Measurements from ENCODE around the gene ZMAT2. TPM values are rescaled to one million over a fixed set of nuclear protein-coding genes. Genes with fewer than 3 reads are reported as not detected.

The ZMAT2 gene
- total RNA-seq, 4 donors from 2014 or later = 44.2 to 56.5 (median 51.9) TPM

DNA sequence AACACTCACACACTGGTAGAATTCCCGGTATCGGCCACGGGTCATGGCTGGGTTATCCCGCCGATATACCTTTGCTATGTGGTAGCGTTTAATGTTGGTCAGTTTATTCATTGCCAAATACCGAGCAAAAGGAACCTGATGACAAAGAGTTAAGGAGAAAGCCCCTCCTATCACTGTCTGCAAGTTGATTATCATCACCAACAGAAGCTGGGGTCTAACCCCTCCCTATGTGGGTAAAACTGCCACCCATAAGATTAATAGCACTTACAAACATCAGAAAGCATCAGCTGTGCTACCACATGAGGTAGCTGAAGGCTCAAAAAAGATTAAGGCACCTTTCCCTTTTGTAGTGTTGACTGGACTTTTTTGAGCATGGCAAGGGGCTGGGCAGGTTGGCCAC lies 21.3 kb upstream of the ZMAT2 start:
- in situ Hi-C loops (cut with MboI; ENCODE audit: low sequenced_read_pairs in 4 of 4) = no loop called here
- TF ChIP-seq, protein P1, sequence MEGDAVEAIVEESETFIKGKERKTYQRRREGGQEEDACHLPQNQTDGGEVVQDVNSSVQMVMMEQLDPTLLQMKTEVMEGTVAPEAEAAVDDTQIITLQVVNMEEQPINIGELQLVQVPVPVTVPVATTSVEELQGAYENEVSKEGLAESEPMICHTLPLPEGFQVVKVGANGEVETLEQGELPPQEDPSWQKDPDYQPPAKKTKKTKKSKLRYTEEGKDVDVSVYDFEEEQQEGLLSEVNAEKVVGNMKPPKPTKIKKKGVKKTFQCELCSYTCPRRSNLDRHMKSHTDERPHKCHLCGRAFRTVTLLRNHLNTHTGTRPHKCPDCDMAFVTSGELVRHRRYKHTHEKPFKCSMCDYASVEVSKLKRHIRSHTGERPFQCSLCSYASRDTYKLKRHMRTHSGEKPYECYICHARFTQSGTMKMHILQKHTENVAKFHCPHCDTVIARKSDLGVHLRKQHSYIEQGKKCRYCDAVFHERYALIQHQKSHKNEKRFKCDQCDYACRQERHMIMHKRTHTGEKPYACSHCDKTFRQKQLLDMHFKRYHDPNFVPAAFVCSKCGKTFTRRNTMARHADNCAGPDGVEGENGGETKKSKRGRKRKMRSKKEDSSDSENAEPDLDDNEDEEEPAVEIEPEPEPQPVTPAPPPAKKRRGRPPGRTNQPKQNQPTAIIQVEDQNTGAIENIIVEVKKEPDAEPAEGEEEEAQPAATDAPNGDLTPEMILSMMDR (IDR thresholded peaks at IDR 0.05 in 4 of 5, conservative IDR thresholded peaks at IDR 0.05 in 1 of 5) = no peak
- no peak for TF ChIP-seq POLR2A (IDR thresholded peaks at IDR 0.05)
- no peaks in the 10 kb centered on the region for H3K27me3 ChIP-seq
- no peaks in the 10 kb centered on the region for H3K9me3 ChIP-seq
- DNase-seq (no peak), ATAC-seq (no peak)
- no peak overlapping the region for H3K4me3 ChIP-seq
- intact Hi-C loops (cut with DNase I; ENCODE audit: low total_unique reads) = no loop called here
- no peak overlapping the region for H3K27ac ChIP-seq
- H3K36me3 ChIP-seq = peaks cover 2 to 78% of the 10 kb centered on the region in 2 donors
- no peaks in the 10 kb centered on the region for H3K4me1 ChIP-seq

DNA sequence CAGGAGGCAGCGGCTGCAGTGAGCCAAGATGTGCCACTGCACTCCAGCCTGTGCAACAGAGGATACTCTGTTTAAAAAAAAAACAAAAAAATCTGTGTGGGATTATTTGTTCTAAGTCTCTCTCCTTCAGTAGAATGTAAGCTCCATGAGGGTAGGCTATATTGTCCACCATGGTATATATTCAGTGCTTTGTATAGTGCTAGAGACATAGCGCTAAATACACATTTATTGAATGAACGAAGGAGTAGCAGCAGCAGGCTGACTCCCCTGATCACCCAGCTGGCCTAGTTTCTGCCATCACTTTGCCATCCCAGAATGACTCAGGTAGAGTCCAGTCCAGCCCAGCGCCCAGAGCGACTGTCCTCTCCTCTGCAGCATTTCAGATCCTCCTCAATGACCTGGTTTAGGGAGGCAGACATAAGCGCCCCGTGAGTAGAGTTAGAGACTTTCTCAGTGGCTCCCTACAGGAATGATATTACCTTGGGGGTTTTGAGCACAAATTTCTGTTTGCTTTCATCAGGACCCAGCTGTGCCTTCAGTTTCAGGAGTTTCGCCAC lies 9.8 kb upstream of the ZMAT2 start:
- peak overlapping the region; percentile 88 to 96 (median 90) for H3K4me3 ChIP-seq
- peaks cover 0 to 47% of the 10 kb centered on the region in 2 donors for H3K36me3 ChIP-seq
- peaks cover 18 to 40% of the 10 kb centered on the region in 2 donors for H3K4me1 ChIP-seq

DNA sequence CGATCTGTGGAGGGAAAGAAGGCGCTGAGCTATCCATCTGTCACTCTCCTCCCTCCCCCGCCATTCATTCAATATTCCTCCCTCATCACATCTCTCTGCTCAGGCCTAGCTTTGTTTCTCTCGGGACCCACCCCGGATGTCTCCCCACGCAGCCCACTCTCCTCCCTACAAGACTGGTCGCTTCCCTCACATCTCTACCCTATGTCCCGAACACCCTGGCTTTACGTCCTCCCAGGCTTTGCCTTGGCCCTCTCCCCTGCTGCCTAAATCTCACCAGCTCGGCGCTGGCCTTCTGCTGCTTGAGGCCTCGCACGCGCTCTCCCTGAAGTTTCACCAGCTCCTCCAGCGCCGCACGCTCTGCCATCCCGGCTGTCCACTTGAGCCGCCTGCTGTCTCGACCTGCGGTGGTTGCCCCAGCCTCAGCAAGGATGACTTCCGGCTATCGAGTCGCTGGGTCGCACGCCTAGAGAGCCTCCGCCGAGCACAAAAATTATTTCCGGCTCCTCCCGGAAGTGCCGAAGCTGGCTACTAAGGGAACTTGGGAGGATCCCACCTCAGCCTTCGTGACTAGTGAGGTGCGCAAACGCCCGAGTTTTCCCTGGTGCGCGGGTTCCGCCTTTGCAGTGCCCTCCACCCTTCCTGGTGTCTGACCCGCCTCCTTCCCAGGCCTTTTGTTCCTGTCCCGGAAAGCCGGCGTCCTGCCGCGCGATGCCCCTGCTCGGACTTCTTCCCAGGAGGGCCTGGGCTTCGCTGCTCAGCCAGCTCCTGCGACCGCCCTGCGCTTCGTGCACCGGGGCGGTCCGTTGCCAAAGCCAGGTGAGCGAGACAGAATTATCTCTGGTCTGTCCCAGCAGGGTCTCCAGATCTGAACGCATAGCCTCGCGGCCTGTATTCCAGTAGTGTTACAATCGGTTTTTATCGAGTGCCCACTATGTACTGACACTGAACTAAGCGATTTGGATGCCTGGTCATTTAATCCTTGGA lies 9.0 kb upstream of the ZMAT2 start, which contains the start of the genes HARS1 and HARS2:
Gene HARS1 (minus strand): TSS at position 430 of the 984 bp plus-strand sequence. CDS start 66 bp downstream, at position 364.
Gene HARS2 (plus strand): TSS at position 515 of the 984 bp plus-strand sequence. CDS start 194 bp downstream, at position 709.
- H3K36me3 ChIP-seq = peaks cover 3 to 52% of the 10 kb centered on the region in 2 donors
- TF ChIP-seq, protein P1 (IDR thresholded peaks at IDR 0.05 in 4 of 5, conservative IDR thresholded peaks at IDR 0.05 in 1 of 5) = no peak
- TF ChIP-seq POLR2A (IDR thresholded peaks at IDR 0.05) = peak; percentile 38 to 78
- H3K27ac ChIP-seq = peak within 1 kb of the TSS; percentile 85 to 93 (median 90)
- intact Hi-C loops (cut with DNase I; ENCODE audit: low total_unique reads) (loop anchor here (1.0 to 5.0 kb wide), 4 partner anchors 27 to 290 kb away; partner anchors contain the start of genes ANKHD1, IK, NDUFA2 and WDR55), in situ Hi-C loops (cut with MboI; ENCODE audit: low sequenced_read_pairs in 4 of 4) (no loop called here)
- peak; percentile 87 to 90 for DNase-seq
- no peaks in the 10 kb centered on the region for H3K9me3 ChIP-seq
- H3K27me3 ChIP-seq = no peaks in the 10 kb centered on the region
- ATAC-seq = peak; percentile 97 to 98
- H3K4me1 ChIP-seq = peaks cover 18 to 40% of the 10 kb centered on the region in 2 donors
- H3K4me3 ChIP-seq = peak within 1 kb of the TSS; percentile 88 to 96 (median 90)

More for the DNA sequence above, 9.8 kb upstream of the ZMAT2 start:
- in situ Hi-C loops (cut with MboI; ENCODE audit: low sequenced_read_pairs in 4 of 4) (no loop called here), intact Hi-C loops (cut with DNase I; ENCODE audit: low total_unique reads) (loop anchor here (2.0 to 5.0 kb wide), 2 partner anchors 43 to 290 kb away; partner anchors contain the start of genes ANKHD1, IK and NDUFA2)
- DNase-seq (no peak), ATAC-seq (no peak)
- no peak for TF ChIP-seq POLR2A (IDR thresholded peaks at IDR 0.05)
- TF ChIP-seq, protein P1 (IDR thresholded peaks at IDR 0.05 in 4 of 5, conservative IDR thresholded peaks at IDR 0.05 in 1 of 5) = no peak
- no peaks in the 10 kb centered on the region for H3K27me3 ChIP-seq
- H3K9me3 ChIP-seq = no peaks in the 10 kb centered on the region
- H3K27ac ChIP-seq = peak overlapping the region; percentile 85 to 93 (median 90)

DNA sequence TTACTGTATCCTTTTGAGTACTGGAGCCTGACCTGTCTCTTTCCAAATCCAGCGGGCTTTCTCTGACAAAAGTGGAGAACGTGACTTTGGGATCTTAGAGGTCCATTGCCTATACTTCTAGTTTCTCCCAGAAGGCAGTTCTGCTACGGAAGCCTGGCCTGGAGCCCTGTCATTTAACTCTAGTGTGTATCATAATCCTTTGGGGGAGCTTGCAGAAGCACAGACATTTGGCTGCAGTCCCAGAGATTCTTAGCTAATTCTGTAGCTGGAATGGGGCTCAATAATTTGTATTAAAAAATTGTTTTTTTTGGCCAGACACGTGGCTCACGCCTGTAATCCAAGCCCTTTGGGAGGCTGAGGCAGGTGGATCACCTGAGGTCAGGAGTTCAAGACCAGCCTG lies 6.0 kb upstream of the ZMAT2 start:
- no peak for ATAC-seq
- peaks cover 5 to 63% of the 10 kb centered on the region in 2 donors for H3K36me3 ChIP-seq
- TF ChIP-seq POLR2A (IDR thresholded peaks at IDR 0.05) = no peak
- TF ChIP-seq, protein P1 (IDR thresholded peaks at IDR 0.05 in 4 of 5, conservative IDR thresholded peaks at IDR 0.05 in 1 of 5) = no peak
- no peak overlapping the region for H3K4me3 ChIP-seq
- H3K27me3 ChIP-seq = no peaks in the 10 kb centered on the region
- H3K9me3 ChIP-seq = no peaks in the 10 kb centered on the region
- H3K27ac ChIP-seq = no peak overlapping the region
- intact Hi-C loops (cut with DNase I; ENCODE audit: low total_unique reads) = loop anchor here (5.0 kb wide), 1 partner anchor 47 kb away; the partner anchor contains the start of genes IK and NDUFA2
- DNase-seq = no peak
- peaks cover 18 to 32% of the 10 kb centered on the region in 2 donors for H3K4me1 ChIP-seq
- in situ Hi-C loops (cut with MboI; ENCODE audit: low sequenced_read_pairs in 4 of 4) = no loop called here
